TTC549 (cell line): ENCODE data around the gene MAPK8.

ENCODE experiments used
- FAIRE-seq: peaks from 2 replicates; lab custom pipeline; 2012; peaks lifted over from hg19 to GRCh38; lab: Jason Lieb, UNC

MAPK8 gene

DNA sequence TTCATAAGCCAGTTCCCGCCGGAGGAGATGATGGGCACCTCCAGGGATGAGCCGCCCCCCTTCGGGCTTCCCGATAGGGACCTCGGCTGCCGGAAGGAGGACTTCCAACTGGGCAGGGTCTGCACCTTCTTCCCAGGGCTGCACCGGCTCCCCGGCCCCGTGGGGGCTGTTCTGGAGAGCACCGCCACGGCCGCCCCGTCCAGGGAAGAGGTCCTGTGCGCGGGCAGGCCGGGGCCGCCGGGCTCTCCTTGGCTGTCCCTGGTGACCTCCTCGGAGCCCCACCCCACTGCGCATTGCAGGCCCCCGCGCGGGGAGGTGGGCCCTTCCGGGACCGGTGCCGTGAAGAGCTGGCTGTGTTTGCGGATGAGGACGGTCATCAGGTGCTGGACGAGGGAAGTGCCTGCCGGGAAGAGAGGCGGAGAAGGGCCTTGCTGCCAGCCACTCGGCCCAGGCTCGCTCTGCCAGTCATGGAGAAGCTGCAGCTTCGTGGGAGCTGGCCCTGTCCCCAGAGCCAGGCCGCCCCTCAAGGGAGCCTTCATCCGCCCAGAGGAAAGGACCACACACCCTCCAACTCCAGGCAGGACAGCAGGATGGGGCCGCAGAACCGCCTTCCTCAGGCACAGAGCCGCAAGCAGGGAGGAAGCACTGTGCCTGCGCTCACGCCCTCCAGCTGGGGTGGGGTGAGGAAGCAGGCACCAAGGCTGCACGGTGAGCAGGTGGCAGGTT, 144.4 kb downstream of the MAPK8 start:
- no peak for FAIRE-seq

DNA sequence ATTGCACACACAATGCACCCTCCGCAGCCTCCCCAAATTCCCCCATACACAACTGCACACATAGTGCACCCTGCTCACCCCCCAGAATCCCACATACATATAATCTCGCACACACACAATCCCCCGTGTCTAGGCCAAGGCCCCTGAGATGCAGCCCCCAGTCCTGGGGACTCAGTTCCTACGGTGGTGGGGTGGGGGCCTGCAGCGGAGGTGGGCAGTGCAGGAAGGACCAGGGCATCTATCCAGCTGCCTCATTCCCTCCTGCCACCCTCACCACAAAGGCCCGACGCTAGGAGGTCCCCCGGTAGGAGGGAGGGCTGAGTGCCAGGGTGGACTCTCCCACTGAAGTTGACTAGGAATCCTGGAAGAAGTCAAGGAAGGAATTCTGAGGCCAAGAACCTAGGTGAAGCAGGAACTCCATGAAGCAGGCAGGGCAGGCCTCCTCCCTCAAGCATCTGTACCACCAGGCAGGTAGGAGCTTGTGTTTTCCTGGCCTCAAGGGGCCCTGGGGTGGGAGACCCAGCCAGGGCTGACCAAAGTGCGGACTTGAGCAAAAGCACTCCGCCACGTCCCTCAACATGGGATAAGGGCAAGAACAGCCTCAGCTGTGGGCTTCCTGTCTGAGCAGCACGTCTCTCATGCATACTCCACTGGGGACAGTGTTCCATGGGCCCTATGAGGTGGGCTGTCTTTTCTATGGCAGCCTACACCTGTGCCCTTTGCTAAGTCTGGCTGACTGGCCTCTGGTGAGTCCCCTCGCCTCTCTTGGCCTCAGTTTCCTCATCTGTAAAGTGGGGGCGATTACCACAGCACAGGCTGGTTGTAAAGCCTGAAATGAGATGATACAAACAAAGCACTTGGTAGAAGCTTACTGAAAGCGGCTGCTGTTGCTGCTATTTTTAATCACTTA, 145.7 kb downstream of the MAPK8 start:
- FAIRE-seq = no peak

DNA sequence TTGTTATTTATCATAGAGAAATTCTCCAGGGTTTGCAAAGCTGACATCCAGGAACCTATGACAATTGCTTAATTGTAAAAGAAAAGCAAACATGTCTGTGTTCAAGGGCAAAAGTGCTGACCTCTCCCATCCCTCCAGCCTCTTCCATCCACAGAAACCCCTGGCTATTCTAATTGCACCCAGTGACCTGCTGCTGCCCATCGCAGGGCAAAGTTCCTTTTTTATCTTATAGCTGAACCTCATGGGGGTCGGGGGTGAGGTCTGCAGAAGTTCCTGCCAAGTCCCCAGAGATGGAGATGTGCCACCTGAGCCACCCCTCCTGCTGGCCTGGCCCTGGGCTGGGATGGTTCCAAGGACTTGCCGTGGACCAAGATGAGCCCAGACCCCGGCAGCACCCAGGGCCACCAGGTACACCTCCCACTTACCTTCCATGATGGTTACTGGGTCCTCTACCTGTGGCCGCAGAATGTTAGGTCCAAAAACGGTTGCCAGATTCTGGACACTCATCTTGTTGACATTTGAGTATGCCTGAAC, 146.5 kb downstream of the MAPK8 start:
- no peak for FAIRE-seq

DNA sequence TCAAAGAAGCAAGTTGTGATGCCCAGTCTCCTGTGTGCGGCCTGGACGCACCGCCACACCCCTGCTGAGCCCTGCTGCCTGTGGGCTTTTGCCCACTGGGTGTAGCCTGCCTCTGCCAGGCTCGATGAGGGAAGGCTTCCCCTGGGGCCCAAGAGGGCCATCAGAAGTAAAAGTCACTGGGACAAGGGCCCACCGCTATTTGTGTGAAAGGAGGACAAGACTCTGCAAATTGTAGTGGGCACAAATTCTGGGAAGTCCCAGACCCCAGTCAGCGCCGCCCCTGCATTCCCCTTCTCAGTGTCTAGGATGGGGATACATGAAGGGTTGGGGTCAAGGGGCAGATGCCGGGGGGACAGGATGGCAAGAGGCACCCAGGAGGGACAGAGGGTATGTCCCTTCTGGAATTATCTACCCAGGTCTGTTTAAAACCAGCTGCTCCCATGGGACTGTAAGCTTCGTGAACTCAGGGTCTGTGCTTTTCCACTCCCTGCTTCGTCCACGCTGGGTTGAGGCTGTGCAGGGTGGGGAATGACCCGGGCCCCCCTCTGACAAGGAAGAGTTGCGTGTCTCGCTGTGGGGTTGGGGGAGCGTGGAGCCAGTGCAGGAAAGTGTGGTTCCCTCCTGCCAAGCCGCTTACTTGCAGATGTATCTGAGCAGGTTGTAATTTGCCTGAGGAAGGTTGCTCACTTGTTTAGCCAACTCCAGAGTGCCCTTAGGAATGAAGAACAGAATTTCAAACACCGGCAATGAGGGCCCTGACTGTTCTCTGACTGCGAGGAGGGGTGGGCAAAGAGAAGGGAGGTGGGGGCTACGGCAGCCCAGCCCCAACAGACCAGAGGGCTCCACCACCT, 147.2 kb downstream of the MAPK8 start:
- no peak for FAIRE-seq

DNA sequence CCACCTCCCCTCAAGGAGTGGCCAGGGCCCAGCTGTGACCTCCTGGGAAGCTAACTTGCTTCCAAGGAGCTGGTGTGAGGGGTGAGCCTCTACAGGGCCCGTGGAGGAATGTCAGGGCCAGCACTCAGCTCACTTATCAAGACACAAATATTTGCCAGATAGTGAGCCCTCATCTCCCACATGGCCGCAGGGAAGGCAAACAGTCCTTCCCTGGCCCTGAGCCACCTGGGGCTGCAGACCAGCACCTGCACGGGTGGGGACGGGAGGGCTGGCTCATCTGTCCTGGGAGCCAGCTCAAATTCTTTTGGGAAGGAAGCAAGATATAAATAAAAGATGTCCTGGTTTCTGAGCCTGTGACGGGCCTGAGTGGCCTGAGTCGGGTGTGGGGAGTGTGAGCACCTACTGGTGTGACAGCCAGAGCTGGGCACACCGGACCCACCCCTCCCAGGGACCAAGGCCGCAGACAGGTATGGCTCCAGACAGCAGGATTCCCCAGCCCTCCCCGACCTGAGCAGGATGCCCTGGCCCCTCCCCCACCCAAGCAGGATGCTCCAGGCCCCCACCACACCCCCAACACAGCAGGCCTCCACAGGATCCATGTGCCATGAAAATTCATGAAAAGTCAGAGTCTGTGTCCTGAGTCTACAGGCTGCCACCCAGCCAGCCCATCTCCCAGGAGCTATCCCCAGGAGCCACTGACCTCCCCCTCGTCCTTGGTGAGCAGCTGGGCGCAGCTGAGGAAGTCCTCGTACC, 148.0 kb downstream of the MAPK8 start:
- FAIRE-seq = no peak

DNA sequence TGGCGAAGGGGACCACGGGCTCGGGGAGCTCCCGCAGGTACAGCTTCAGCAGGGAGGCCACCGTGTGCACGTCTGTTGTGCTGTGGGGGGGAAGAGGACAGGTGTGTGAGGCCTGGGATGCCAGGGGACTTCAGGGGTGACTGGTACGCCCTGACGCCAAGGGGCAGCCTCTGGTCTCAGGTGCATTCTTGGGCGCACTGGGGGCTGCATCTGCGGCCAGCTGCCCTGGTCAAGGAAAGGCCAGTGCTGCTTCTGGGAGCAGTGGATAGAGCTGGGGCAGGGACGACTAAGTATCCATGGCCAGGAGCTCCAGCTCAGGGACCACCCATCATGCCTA, 148.5 kb downstream of the MAPK8 start:
- FAIRE-seq = no peak

DNA sequence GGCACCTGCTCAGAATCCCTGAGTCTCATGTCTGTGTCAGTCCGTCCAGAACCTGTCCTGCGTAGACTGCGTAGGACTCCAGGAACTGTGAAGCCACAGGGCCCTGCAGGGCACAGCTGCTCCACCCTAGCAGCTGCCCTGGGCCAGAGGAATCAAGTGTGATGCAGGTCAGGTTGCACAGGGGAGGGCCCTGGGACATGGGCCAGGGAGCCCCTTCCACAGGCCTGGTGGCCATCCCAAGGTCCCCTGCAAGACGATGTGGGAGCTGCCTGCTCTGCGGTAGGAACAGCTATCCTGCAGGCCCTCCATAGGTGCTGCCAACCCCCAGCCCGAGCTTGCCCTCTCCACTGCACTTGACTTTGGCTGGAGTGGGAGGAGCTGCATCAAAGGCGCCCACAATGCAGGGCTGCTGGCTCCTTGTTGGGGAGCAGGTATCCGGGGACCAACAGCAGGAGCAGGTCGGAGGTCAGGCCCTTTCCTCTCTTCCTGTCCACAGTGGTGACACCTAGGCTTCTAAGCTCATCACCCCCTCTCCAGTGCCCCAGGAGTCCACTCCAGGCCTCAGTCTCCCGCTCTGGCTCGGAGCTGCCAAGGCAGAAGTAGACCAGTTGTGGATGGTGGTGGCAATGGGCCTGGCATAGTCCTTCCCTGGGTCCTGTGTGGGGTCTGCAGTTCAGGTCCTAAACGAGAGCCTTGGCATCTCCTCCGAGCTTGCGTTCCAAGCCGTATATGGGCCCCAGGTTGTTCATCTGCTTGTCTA, 149.1 kb downstream of the MAPK8 start:
- no peak for FAIRE-seq

DNA sequence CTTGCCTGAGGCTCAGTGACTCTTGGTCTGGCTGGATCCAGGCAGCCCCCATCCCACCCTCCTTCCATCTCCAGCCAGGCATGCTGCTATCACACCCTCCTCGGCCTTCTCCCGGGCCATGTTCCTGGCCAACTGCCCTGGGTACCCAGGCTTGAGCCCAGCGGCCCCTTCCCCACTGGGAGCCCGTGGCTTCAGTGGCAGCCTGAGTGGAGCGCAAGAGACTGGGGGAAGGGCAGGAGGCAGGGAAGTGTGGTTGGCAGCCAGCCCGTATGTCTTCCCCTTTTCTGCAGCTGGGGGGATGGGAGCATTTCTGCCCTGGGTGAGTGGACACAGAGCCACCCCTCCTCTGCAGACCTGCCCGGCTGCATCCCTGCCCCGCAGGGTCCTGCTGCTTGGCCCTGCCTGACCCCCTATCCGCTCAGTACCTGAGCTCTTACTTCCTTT, 149.9 kb downstream of the MAPK8 start:
- FAIRE-seq = no peak

DNA sequence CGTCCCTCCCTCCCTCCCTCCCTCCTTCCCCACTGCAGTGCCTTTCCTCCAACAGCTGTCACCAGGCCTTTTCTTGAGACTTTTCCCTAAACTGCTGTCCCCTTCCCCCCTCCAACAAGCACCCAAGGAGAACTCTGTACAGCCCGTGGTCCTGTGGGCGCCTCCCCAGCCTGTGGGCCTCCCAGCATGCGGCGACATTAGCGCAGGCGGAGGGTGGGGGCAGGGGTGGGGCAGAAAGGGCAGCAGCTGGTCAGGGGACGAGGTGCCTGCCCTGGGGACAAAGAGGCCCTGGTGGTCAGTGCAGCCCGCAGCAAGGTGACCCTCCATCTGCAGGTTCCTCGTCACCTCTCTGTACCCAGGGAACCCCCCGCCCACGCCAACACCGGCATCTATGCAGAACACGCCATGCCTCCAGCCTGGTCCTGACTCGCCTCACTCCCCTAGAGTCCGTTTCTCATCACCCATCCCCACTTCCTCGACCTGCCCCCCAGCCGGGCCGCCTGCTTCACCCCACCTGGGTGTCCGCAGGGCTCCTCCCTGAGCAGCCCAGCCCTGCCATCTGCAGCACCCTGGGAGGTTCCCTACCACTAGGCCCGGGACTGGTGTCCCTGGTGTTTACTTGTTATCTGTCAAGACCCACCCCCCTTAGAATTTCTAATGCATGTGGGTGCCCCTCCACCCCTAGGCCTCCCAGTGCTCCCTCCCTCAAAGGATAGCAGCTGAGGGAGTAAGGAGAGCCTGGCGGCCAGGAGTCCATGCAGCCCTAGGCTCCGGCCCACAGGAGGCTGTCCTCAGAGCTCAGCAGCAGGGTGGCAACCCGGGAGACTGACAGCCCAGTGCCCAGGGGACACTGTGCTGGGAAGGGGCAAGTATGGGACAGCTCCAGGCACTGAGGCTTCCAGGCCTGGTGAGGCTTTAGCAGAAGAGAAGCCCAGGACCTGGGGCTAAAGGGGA, 150.6 kb downstream of the MAPK8 start:
- no peak for FAIRE-seq

DNA sequence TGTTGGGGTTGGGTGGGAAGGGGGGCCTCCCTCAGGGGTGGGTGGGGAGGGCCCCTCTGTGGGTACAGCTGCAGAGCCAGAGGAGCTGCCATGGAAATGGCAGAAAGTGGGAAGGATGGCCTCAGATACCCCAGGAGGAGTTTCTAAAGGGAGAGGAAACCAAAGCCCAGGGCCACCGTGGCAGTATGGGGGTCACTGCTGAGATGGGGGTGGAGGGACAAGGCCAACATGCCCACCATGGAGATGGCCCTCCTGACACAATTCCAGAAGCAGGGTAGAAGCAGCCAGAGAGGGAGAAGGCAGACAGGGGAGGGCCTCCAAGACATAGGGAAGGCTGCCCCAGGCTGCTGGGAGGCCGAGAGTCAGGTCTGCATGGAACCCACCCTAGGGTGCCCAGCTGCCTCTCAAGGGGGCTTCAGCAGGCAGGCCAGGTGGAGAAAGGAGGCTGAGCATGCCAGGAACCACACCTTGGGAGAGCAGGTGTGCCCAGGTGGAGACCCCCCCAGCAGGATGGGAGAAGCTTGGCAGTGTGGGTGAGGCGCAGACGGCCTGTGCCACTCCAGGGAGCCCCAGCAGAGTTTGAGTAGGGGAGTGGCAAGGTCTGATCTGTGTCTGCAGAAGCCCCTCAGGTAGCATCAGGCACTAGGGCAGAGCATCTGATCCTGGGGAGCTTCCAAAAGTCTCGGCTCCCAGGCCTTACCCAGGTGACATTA, 151.6 kb downstream of the MAPK8 start:
- no peak for FAIRE-seq

DNA sequence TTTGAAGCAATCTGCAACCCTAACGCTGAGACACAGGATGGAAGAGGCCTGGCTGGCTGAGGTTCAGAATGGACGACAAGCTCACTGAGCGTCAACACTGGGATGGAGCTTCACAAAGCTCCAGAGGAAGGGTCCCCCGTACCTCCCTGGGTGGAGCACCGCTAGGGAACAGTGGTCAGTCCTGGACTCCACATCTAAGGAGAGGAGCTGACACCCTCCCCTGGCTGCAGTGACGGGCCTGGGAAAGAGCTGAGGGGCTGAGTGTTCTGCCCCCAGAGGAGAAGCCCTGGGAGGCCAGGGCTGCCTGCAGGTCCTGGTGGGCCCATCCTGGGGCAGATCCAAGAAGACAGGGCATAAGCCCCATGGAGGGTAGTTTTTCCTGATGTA, 152.2 kb downstream of the MAPK8 start:
- FAIRE-seq = no peak

DNA sequence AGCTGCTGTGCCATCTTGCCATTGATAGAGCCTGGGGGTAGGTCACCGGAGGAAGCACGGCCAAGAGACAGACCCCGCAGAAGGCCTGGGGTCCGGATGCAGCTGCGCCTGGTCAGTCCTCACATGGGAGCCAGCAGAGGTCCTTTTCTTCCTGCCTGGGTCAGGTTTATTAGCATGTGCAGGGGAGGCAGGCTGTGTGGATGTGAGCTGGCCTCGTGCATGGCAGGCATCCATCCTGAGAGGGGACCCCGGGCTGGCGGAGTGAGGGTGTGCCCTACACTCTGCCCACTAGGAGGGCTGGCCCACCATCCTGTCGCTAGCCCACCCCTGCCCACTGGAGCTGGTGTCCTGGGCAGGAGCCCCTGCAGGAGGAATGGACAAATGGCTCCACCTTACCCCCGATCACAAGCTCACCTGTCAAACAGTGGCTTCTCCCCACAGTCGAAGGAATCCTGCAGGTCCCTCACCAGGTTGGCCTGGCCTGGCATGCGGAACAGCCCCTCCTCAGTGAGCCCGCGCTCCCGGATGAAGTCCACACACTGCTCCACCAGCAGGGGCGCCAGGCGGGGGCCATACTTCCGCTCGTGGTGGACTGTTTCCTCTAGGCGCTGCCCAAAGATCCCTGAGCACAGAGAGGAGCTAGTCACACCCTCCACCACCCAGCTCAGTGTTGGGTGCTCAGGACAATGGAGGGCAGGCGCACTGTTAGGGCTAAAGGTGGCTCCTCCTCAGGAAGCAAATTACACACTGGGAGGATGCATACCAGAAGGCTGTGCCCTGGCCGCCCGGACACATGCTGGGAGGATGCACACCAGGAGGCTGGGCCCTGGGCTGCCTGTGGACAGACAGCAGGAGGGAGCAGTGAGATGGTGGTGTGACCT, 153.0 kb downstream of the MAPK8 start:
- no peak for FAIRE-seq

DNA sequence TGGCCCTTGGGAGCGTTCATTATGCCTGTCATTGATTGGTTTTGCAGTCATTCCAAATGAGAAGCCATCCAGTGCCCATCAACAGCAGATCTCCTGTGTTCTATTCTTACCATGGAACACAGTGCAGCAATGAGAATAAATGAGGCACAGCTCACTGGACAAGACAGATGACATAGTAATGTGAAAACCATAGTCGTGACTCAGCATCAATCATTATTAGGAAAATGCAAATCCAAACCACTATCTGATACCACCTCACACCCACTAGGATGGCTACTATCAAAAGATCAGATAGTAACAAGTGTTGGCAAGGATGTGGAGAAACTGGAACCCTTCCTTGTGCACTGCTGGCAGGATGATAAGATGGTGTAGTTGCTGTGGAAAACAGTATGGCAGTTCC, 153.7 kb downstream of the MAPK8 start:
- FAIRE-seq = no peak

DNA sequence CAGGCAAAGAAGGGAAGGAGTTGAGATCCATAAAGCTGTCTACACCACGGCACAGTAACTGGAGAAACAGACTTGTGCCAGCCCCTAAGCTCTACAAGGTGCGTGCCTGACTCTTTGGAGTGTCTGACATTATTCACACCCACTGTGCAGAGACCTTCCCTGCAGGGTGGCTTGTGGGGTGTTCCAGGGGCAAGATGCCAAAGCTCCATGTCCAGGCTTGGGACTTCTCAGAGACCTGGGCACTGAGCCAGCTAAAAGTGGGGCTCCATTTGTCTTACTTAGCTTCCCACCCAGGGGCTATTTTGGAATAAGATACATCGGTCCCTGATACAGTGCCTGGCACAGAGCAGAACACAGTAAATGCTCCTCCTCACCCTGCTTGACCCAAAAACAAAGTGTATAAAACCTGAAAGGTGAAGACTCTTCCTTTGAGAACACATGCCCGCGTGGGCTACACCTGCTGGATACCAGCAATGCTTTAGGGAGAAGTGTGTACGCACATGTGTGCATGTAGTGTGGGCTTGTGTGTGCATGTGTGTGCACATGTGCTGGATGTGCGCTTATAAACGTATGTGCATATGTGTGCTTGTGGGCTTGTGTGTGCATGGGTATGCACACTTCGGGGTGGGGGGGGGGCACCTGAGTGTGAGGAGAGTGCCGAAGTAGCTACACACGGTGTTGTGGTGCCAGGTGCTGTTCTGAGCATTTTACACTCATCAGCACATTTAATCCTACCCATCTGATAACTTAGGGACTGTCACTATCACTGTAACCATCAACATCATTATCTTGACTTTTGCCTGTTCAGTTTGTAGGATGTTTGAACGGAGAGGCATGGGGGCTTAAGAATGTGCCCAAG, 155.4 kb downstream of the MAPK8 start:
- no peak for FAIRE-seq

DNA sequence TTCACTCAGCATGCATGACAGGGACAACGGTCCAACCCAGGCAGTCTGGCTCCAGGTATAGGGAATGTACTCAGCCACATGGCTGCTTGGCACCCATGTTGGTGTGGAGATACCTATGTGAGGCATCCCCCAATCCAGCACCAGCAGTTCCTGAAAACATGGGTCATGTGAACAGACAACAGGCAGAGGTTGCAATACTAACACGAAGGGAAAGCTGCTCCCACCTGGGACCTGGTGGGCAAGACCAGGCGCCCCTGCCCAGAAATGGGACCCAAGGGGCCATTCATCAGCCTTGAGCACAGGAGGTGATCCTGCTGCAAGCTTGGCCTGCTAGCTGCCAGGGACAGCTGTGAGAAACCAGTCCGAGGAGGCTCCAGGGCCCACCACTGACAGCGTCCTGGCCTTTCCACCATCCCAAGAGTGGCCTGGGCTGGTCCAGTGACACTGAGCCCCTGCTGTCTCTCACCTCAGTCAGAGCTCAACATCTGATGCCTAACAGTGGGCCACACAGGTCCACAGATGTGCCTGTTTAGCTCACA, 156.1 kb downstream of the MAPK8 start:
- FAIRE-seq = no peak

DNA sequence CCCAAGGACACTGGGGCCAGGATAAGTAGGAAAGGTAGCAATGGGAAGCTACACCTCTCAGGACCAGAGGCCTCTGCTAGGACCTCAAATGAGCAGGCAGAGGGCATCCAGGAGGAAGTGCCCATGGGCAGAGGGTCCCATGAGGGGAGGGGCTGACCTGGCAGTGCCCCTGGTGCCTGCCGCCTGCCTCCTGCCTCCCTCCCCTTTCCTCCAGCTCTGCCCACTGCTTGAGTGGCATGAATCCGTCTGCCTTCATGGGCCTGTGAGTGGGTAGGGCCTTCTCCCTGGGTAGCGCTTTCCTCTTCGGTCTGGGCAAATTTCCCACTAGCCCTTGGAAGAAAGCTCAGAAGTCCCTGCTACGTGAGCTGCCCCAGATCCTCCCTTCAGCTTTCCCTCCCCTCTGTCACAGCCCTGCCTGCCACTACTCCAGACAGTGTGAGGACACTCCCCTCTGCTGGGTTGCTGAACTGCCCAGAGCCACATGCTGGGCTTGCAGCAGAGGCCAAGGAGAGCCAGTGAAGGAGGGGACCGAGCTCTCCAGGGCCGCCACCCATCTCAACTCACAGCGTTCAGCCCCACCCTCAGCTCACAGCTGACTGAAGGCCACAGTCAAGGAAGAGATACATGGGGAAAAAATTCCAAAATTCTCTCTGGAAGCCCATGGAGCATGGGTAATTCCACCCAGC, 157.0 kb downstream of the MAPK8 start:
- no peak for FAIRE-seq
